ENCODE measurements around the gene C2CD3.

Gene C2CD3

GRCh38 chr11:74012074-74012809 is 158.6 kb downstream of the C2CD3 start:
- no peaks in the 10 kb centered on the region for H3K79me2 ChIP-seq (ENCODE audit: insufficient read depth, low read depth)
- H3K27me3 ChIP-seq (ENCODE audit: insufficient read depth, low read depth), result no peaks in the 10 kb centered on the region
- no peak for TF ChIP-seq CTCF (conservative IDR thresholded peaks at IDR 0.05; ENCODE audit: low read depth, low read length)
- no peak overlapping the region for H3K27ac ChIP-seq
- no peak overlapping the region for H3K4me2 ChIP-seq
- H3K9ac ChIP-seq, result no peak overlapping the region
- H3K36me3 ChIP-seq (ENCODE audit: insufficient read depth), result no peaks in the 10 kb centered on the region
- no peaks in the 10 kb centered on the region for H4K20me1 ChIP-seq (ENCODE audit: insufficient read depth)
- no peak overlapping the region for H2AFZ ChIP-seq (ENCODE audit: low read depth)
- H3K4me1 ChIP-seq (ENCODE audit: low read depth, poor library complexity, severe bottlenecking), result peaks cover 6% of the 10 kb centered on the region
- no peak overlapping the region for H3K4me3 ChIP-seq (IDR thresholded peaks at IDR 0.05; ENCODE audit: insufficient read depth, low read depth, low read length)

GRCh38 chr11:74011360-74012073 is 159.3 kb downstream of the C2CD3 start:
- H3K27me3 ChIP-seq (ENCODE audit: insufficient read depth, low read depth), result no peaks in the 10 kb centered on the region
- no peaks in the 10 kb centered on the region for H4K20me1 ChIP-seq (ENCODE audit: insufficient read depth)
- H3K27ac ChIP-seq, result no peak overlapping the region
- H2AFZ ChIP-seq (ENCODE audit: low read depth), result no peak overlapping the region
- no peak overlapping the region for H3K4me2 ChIP-seq
- H3K9ac ChIP-seq, result no peak overlapping the region
- no peak overlapping the region for H3K4me3 ChIP-seq (IDR thresholded peaks at IDR 0.05; ENCODE audit: insufficient read depth, low read depth, low read length)
- H3K36me3 ChIP-seq (ENCODE audit: insufficient read depth), result no peaks in the 10 kb centered on the region
- TF ChIP-seq CTCF (conservative IDR thresholded peaks at IDR 0.05; ENCODE audit: low read depth, low read length), result no peak
- H3K4me1 ChIP-seq (ENCODE audit: low read depth, poor library complexity, severe bottlenecking), result peaks cover 6% of the 10 kb centered on the region
- no peaks in the 10 kb centered on the region for H3K79me2 ChIP-seq (ENCODE audit: insufficient read depth, low read depth)

- H4K20me1 ChIP-seq (ENCODE audit: insufficient read depth), result no peaks in the 10 kb centered on the region
- H3K36me3 ChIP-seq (ENCODE audit: insufficient read depth), result no peaks in the 10 kb centered on the region
- no peak overlapping the region for H3K27ac ChIP-seq
- H3K27me3 ChIP-seq (ENCODE audit: insufficient read depth, low read depth), result no peaks in the 10 kb centered on the region
- no peak overlapping the region for H3K4me2 ChIP-seq
- H3K9ac ChIP-seq, result no peak overlapping the region
- no peaks in the 10 kb centered on the region for H3K79me2 ChIP-seq (ENCODE audit: insufficient read depth, low read depth)
- no peak overlapping the region for H3K4me3 ChIP-seq (IDR thresholded peaks at IDR 0.05; ENCODE audit: insufficient read depth, low read depth, low read length)
- H2AFZ ChIP-seq (ENCODE audit: low read depth), result no peak overlapping the region
- peaks cover 6% of the 10 kb centered on the region for H3K4me1 ChIP-seq (ENCODE audit: low read depth, poor library complexity, severe bottlenecking)
- no peak for TF ChIP-seq CTCF (conservative IDR thresholded peaks at IDR 0.05; ENCODE audit: low read depth, low read length)
Measured at GRCh38 chr11:74010306-74011300, 160.2 kb downstream of the C2CD3 start.

- Histone ChIP-seq H3K4me3 (IDR thresholded peaks at IDR 0.05; ENCODE audit: insufficient read depth, low read depth, low read length) (no peak overlapping the region), H3K4me1 (ENCODE audit: low read depth, poor library complexity, severe bottlenecking) (peaks cover 1% of the 10 kb centered on the region), H3K27ac (no peak overlapping the region), H4K20me1 (ENCODE audit: insufficient read depth) (no peaks in the 10 kb centered on the region), H3K27me3 (ENCODE audit: insufficient read depth, low read depth) (no peaks in the 10 kb centered on the region), H3K4me2 (no peak overlapping the region), H3K36me3 (ENCODE audit: insufficient read depth) (no peaks in the 10 kb centered on the region), H3K9ac (no peak overlapping the region), H2AFZ (ENCODE audit: low read depth) (no peak overlapping the region), H3K79me2 (ENCODE audit: insufficient read depth, low read depth) (no peaks in the 10 kb centered on the region)
- TF ChIP-seq CTCF (conservative IDR thresholded peaks at IDR 0.05; ENCODE audit: low read depth, low read length), result no peak
Measured at GRCh38 chr11:74009675-74010305, 161.0 kb downstream of the C2CD3 start.

Measured in KMS-11 (cell line).